Endothelial cell of umbilical vein (primary cell): Measurements from ENCODE around the gene SEMA3G. TPM values are rescaled to one million over a fixed set of nuclear protein-coding genes. Genes with fewer than 3 reads are reported as not detected.

ENCODE experiments used
- BruUV-seq: library from RNA; stranded (reverse); fragments of 400-500 nt; replicated peaks from 2 replicates; lab custom pipeline; 2021; lab: Mats Ljungman, UMichigan
- CTCF ChIA-PET: fragments of 300-600, 350-600 bp; sonication (Branson Sonifier 250); formaldehyde crosslinking; loops from one replicate; lab custom pipeline; 2021; ENCODE audit warnings: antibody characterized with exemption, inconsistent platforms; lab: Charles Lee
- POLR2A ChIA-PET: fragments of 300-600, 350-600 bp; sonication (Branson Sonifier 250); formaldehyde crosslinking; loops from one replicate; lab custom pipeline; 2021; ENCODE audit warnings: antibody characterized with exemption, inconsistent platforms; lab: Charles Lee
- DNase-seq: peaks from one replicate; pipeline ENCODE4 v3.0.0-alpha.2; 2011; ENCODE audit warnings: low read depth, low spot score
- FAIRE-seq: peaks from 2 replicates; lab custom pipeline; 2011; peaks lifted over from hg19 to GRCh38; lab: Jason Lieb, UNC
- H2AFZ ChIP-seq: 2 replicates; pipeline ENCODE4 v1.6.0; 2012; ENCODE audit warnings: low read depth, low read length, control low read depth, inconsistent platforms
- H3K27ac ChIP-seq: 2 replicates; pipeline ENCODE4 v1.5.1; 2011; ENCODE audit warnings: low read depth, mild to moderate bottlenecking, control low read depth, low read length, moderate library complexity; ENCODE audit not compliant: insufficient read depth
- H3K27me3 ChIP-seq, 2 experiments: 2 replicates each; pipeline versions ENCODE4 v1.6.0 to v1.6.1; 2011; ENCODE audit warnings: low read length in 2 of 2, mixed read lengths in 1 of 2; ENCODE audit not compliant: control insufficient read depth in 2 of 2, insufficient read depth in 2 of 2
- H3K36me3 ChIP-seq, 2 experiments: 2 replicates in 1 of 2; 3 replicates in 1 of 2; pipeline ENCODE4 v1.5.1; 2011; ENCODE audit warnings: low read length in 2 of 2, mild to moderate bottlenecking in 1 of 2, moderate library complexity in 1 of 2; ENCODE audit not compliant: control insufficient read depth in 2 of 2, insufficient read depth in 2 of 2; ENCODE audit errors: extremely low read depth in 1 of 2
- H3K4me1 ChIP-seq: 3 replicates; pipeline ENCODE4 v1.5.1; 2011; ENCODE audit warnings: mild to moderate bottlenecking, low read length; ENCODE audit not compliant: control insufficient read depth, insufficient read depth; ENCODE audit errors: extremely low read depth
- H3K4me2 ChIP-seq: 2 replicates; pipeline ENCODE4 v1.6.1; 2011; ENCODE audit warnings: low read length, control low read depth, mixed read lengths; ENCODE audit not compliant: insufficient read depth
- H3K4me3 ChIP-seq, 3 experiments: fragments of 200-600 bp in 1 of 3; sonication (generic), shearing (Covaris generic) in 1 of 3; replicated peaks in 1 of 3; 2 replicates each; pipeline ENCODE4 v1.5.1; 2011 to 2016; ENCODE audit warnings: control low read depth in 3 of 3, low read length in 3 of 3, mild to moderate bottlenecking in 2 of 3, inconsistent platforms in 1 of 3, low read depth in 1 of 3, moderate library complexity in 1 of 3; ENCODE audit not compliant: insufficient read depth in 1 of 3
- H3K79me2 ChIP-seq: 2 replicates; pipeline ENCODE4 v1.6.0; 2012; ENCODE audit warnings: low read length, inconsistent platforms; ENCODE audit not compliant: control insufficient read depth, insufficient read depth
- H3K9ac ChIP-seq: replicated peaks from 2 replicates; pipeline ENCODE3; 2011; ENCODE audit warnings: low read length, control low read depth; ENCODE audit not compliant: insufficient read depth; ENCODE audit errors: extremely low read depth
- H3K9me1 ChIP-seq: replicated peaks from 3 replicates; pipeline ENCODE4 v1.6.0; 2011; ENCODE audit warnings: mild to moderate bottlenecking, low read length; ENCODE audit not compliant: control insufficient read depth, insufficient read depth; ENCODE audit errors: extremely low read depth
- H3K9me3 ChIP-seq: replicated peaks from 2 replicates; pipeline ENCODE4 v1.5.1; 2012; ENCODE audit warnings: low read length, inconsistent platforms; ENCODE audit not compliant: control insufficient read depth, insufficient read depth
- H4K20me1 ChIP-seq: replicated peaks from 2 replicates; pipeline ENCODE3; 2011; ENCODE audit warnings: mild to moderate bottlenecking, low read length; ENCODE audit not compliant: control insufficient read depth, insufficient read depth; ENCODE audit errors: extremely low read depth
- EZH2 ChIP-seq: IDR thresholded peaks from 2 replicates; pipeline ENCODE4 v1.6.1; 2012; ENCODE audit warnings: borderline replicate concordance, low read depth, mild to moderate bottlenecking, moderate library complexity, low read length, inconsistent platforms; ENCODE audit not compliant: severe bottlenecking
- FOS ChIP-seq: IDR thresholded peaks from 2 replicates; pipeline ENCODE4 v1.6.1; 2011; ENCODE audit warnings: mild to moderate bottlenecking, low read length, moderate library complexity, borderline replicate concordance; ENCODE audit not compliant: insufficient read depth
- GATA2 ChIP-seq: IDR thresholded peaks from 2 replicates; pipeline ENCODE4 v1.7.0; 2011; ENCODE audit warnings: low read depth, mild to moderate bottlenecking, moderate library complexity, mixed read lengths, low read length; ENCODE audit not compliant: insufficient read length, insufficient read depth
- JUN ChIP-seq: IDR thresholded peaks from 2 replicates; pipeline ENCODE4 v1.6.1; 2011; ENCODE audit warnings: borderline replicate concordance, low read depth; ENCODE audit not compliant: insufficient read length, insufficient read depth
- MYC ChIP-seq: IDR thresholded peaks from one replicate; pipeline ENCODE4 v1.6.1; 2011; ENCODE audit warnings: mild to moderate bottlenecking, low read depth, low read length
- POLR2A ChIP-seq: IDR thresholded peaks from 2 replicates; pipeline ENCODE4 v1.6.1; 2012; ENCODE audit warnings: low read depth, mild to moderate bottlenecking, control low read depth, low read length
- POLR2AphosphoS5 ChIP-seq: IDR thresholded peaks from 2 replicates; pipeline ENCODE4 v1.6.1; 2012; ENCODE audit warnings: low read depth, mild to moderate bottlenecking, control low read depth, low read length, moderate library complexity; ENCODE audit not compliant: insufficient read depth
- dilution Hi-C: fragments of 300-500 bp; cut with MboI; formaldehyde crosslinking; loops from one replicate; pipeline ENCODE4 v1.15.0; 2019; ENCODE audit warnings: low sequenced_read_pairs; ENCODE audit not compliant: extremely low pct_ligation_motif_present
- intact Hi-C: fragments of 100-400 bp; cut with micrococcal nuclease; formaldehyde crosslinking; loops from one replicate; pipeline ENCODE4 v1.10.0; 2022
- polyA plus RNA-seq, 4 experiments: library from polyadenylated mRNA; depleted of rRNA in 3 of 4; stranded (reverse) in 3 of 4; unstranded in 1 of 4; fragments of >200 nt; gene quantifications; 2 replicates each; pipeline versions ENCODE4 v1.2.1 to v1.2.3, GENCODE V29; 2011 to 2012; ENCODE audit warnings: missing spikeins in 1 of 4
- total RNA-seq: library from RNA; stranded (reverse); gene quantifications from 2 replicates; pipeline ENCODE4 v1.2.3, GENCODE V29; 2021
- TF ChIP-seq, protein P1 (sequence below): IDR thresholded peaks from 2 replicates; pipeline ENCODE4 v1.6.1; 2011; ENCODE audit not compliant: insufficient read depth, insufficient read length
- TF ChIP-seq, protein P2 (sequence below), 2 donors: IDR thresholded peaks; 1 replicate in 1 of 2; 2 replicates in 1 of 2; pipeline ENCODE4 v1.5.1; 2011; ENCODE audit warnings: low read length in 2 of 2, mild to moderate bottlenecking in 2 of 2, moderate library complexity in 2 of 2, control low read depth in 1 of 2, inconsistent platforms in 1 of 2, low read depth in 1 of 2; ENCODE audit not compliant: insufficient read depth in 1 of 2; ENCODE audit errors: extremely low read depth in 1 of 2

The SEMA3G gene
- total and polyA plus RNA-seq, 2 donors (not counting 3 experiments of a cell fraction or from before 2014, with no cell fraction given) = 22.6 to 27.9 TPM

DNA sequence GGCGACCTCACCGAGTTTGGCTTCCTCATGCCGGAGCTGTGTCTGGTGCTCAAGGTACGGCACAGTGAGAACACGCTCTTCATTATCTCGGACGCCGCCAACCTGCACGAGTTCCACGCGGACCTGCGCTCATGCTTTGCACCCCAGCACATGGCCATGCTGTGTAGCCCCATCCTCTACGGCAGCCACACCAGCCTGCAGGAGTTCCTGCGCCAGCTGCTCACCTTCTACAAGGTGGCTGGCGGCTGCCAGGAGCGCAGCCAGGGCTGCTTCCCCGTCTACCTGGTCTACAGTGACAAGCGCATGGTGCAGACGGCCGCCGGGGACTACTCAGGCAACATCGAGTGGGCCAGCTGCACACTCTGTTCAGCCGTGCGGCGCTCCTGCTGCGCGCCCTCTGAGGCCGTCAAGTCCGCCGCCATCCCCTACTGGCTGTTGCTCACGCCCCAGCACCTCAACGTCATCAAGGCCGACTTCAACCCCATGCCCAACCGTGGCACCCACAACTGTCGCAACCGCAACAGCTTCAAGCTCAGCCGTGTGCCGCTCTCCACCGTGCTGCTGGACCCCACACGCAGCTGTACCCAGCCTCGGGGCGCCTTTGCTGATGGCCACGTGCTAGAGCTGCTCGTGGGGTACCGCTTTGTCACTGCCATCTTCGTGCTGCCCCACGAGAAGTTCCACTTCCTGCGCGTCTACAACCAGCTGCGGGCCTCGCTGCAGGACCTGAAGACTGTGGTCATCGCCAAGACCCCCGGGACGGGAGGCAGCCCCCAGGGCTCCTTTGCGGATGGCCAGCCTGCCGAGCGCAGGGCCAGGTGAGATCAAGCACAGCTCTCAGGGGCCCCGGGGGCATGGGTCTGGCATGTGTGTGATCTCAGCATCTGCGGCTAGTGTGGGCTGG is 43.1 kb upstream of the SEMA3G start:
- Histone ChIP-seq H3K9me1 (no peaks in the 10 kb centered on the region), H3K9me3 (no peaks in the 10 kb centered on the region), H3K79me2 (no peaks in the 10 kb centered on the region), H3K4me3 (no peak overlapping the region), H3K4me2 (no peak overlapping the region), H3K4me1 (peaks cover 39% of the 10 kb centered on the region), H3K36me3 (peaks cover 8 to 69% of the 10 kb centered on the region in 2 experiments), H2AFZ (no peak overlapping the region), H3K27ac (no peak overlapping the region), H4K20me1 (no peaks in the 10 kb centered on the region), H3K9ac (no peak overlapping the region), H3K27me3 (no peaks in the 10 kb centered on the region)
- dilution Hi-C loops (no loop called here), intact Hi-C loops (no loop called here)
- POLR2A ChIA-PET = no interaction called here
- no peak for TF ChIP-seq MYC
- no peak for TF ChIP-seq EZH2
- no peak for TF ChIP-seq GATA2
- no peak for TF ChIP-seq POLR2AphosphoS5
- no peak for TF ChIP-seq POLR2A
- no peak for TF ChIP-seq JUN
- TF ChIP-seq FOS = no peak
- TF ChIP-seq, protein P1, sequence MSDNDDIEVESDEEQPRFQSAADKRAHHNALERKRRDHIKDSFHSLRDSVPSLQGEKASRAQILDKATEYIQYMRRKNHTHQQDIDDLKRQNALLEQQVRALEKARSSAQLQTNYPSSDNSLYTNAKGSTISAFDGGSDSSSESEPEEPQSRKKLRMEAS = no peak
- TF ChIP-seq, protein P2, sequence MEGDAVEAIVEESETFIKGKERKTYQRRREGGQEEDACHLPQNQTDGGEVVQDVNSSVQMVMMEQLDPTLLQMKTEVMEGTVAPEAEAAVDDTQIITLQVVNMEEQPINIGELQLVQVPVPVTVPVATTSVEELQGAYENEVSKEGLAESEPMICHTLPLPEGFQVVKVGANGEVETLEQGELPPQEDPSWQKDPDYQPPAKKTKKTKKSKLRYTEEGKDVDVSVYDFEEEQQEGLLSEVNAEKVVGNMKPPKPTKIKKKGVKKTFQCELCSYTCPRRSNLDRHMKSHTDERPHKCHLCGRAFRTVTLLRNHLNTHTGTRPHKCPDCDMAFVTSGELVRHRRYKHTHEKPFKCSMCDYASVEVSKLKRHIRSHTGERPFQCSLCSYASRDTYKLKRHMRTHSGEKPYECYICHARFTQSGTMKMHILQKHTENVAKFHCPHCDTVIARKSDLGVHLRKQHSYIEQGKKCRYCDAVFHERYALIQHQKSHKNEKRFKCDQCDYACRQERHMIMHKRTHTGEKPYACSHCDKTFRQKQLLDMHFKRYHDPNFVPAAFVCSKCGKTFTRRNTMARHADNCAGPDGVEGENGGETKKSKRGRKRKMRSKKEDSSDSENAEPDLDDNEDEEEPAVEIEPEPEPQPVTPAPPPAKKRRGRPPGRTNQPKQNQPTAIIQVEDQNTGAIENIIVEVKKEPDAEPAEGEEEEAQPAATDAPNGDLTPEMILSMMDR (IDR thresholded peaks at IDR 0.05; ENCODE audit: extremely low read depth in 1 of 2, insufficient read depth in 1 of 2, low read depth in 1 of 2, low read length in 2 of 2) = no peak
- TSS peak; percentile 4 for BruUV-seq
- DNase-seq (no peak), FAIRE-seq (no peak)
- CTCF ChIA-PET = interaction anchor here (0.6 to 4.9 kb wide), 2 partner anchors 17 to 155 kb away, joined by 7 to 29 read pairs; no protein-coding TSS in a partner anchor
